ENCODE data around the gene SLC6A9.
A peak's percentile ranks its signal among the peaks of the same experiment; 100 is the strongest.

SLC6A9 gene

GRCh38 chr1:43953361-43953760 is 77.9 kb downstream of the SLC6A9 start:
- Histone ChIP-seq H3K4me3 (ENCODE audit: low read depth, low read length) (peak overlapping the region; percentile 29), H3K27ac (peak overlapping the region; percentile 79), H3K9me3 (ENCODE audit: severe bottlenecking) (no peaks in the 10 kb centered on the region), H3K27me3 (ENCODE audit: insufficient read depth, low read depth, severe bottlenecking) (no peaks in the 10 kb centered on the region), H3K36me3 (peaks cover 39% of the 10 kb centered on the region)
- TF ChIP-seq CTCF (IDR thresholded peaks at IDR 0.05; ENCODE audit: low read depth, low read length), result no peak
- peak; percentile 38 for DNase-seq

- TF ChIP-seq CTCF (IDR thresholded peaks at IDR 0.05; ENCODE audit: low read depth, low read length), result no peak
- H3K27ac ChIP-seq, result peak overlapping the region; percentile 79
- H3K4me3 ChIP-seq (ENCODE audit: low read depth, low read length), result peak overlapping the region; percentile 29
- no peaks in the 10 kb centered on the region for H3K9me3 ChIP-seq (ENCODE audit: severe bottlenecking)
- no peaks in the 10 kb centered on the region for H3K27me3 ChIP-seq (ENCODE audit: insufficient read depth, low read depth, severe bottlenecking)
- peak; percentile 97 for DNase-seq
- peaks cover 34% of the 10 kb centered on the region for H3K36me3 ChIP-seq
Measured at GRCh38 chr1:43952731-43953346, 78.4 kb downstream of the SLC6A9 start.

- Histone ChIP-seq H3K27ac (peak overlapping the region; percentile 56), H3K4me3 (ENCODE audit: low read depth, low read length) (no peak overlapping the region), H3K36me3 (peaks cover 19% of the 10 kb centered on the region), H3K9me3 (ENCODE audit: severe bottlenecking) (no peaks in the 10 kb centered on the region), H3K27me3 (ENCODE audit: insufficient read depth, low read depth, severe bottlenecking) (no peaks in the 10 kb centered on the region)
- no peak for TF ChIP-seq CTCF (IDR thresholded peaks at IDR 0.05; ENCODE audit: low read depth, low read length)
- DNase-seq, result no peak
Measured at GRCh38 chr1:43951021-43951985, 80.0 kb downstream of the SLC6A9 start.

GRCh38 chr1:43949678-43950077 is 81.6 kb downstream of the SLC6A9 start:
- TF ChIP-seq CTCF (IDR thresholded peaks at IDR 0.05; ENCODE audit: low read depth, low read length), result no peak

GRCh38 chr1:43947874-43948437 is 83.3 kb downstream of the SLC6A9 start:
- H3K27me3 ChIP-seq (ENCODE audit: insufficient read depth, low read depth, severe bottlenecking), result no peaks in the 10 kb centered on the region
- peak overlapping the region; percentile 66 for H3K4me3 ChIP-seq (ENCODE audit: low read depth, low read length)
- peak overlapping the region; percentile 39 for H3K27ac ChIP-seq
- H3K36me3 ChIP-seq, result peaks cover 14% of the 10 kb centered on the region
- H3K9me3 ChIP-seq (ENCODE audit: severe bottlenecking), result no peaks in the 10 kb centered on the region
- no peak for DNase-seq
- no peak for TF ChIP-seq CTCF (IDR thresholded peaks at IDR 0.05; ENCODE audit: low read depth, low read length)

More at GRCh38 chr1:43949678-43950077, 81.6 kb downstream of the SLC6A9 start:
- Histone ChIP-seq H3K9me3 (ENCODE audit: severe bottlenecking) (no peaks in the 10 kb centered on the region), H3K27me3 (ENCODE audit: insufficient read depth, low read depth, severe bottlenecking) (no peaks in the 10 kb centered on the region), H3K4me3 (ENCODE audit: low read depth, low read length) (no peak overlapping the region), H3K36me3 (peaks cover 14% of the 10 kb centered on the region), H3K27ac (no peak overlapping the region; the same call in 1 of the 2 replicates)
- no peak for DNase-seq
